H1 (cell line): ENCODE data around the gene SND1. TPM values are rescaled to one million over a fixed set of nuclear protein-coding genes. Genes with fewer than 3 reads are reported as not detected.

Experiments
- ATF3 ChIP-seq: IDR thresholded peaks from 2 replicates; pipeline ENCODE4 v1.6.1; 2011; ENCODE audit warnings: low read depth, mild to moderate bottlenecking, low read length; ENCODE audit not compliant: insufficient read depth
- CHD7 ChIP-seq: fragments of 300-600 bp; sonication (generic); IDR thresholded peaks from 2 replicates; pipeline ENCODE4 v1.7.1; 2012; ENCODE audit warnings: low read length, moderate library complexity, mild to moderate bottlenecking, inconsistent platforms; ENCODE audit not compliant: insufficient replicate concordance
- GABPA ChIP-seq: IDR thresholded peaks from 2 replicates; pipeline ENCODE4 v1.6.1; 2011; ENCODE audit warnings: mild to moderate bottlenecking, low read length, moderate library complexity, borderline replicate concordance; ENCODE audit not compliant: insufficient read depth
- KDM4A ChIP-seq: IDR thresholded peaks from one replicate; pipeline ENCODE4 v1.7.1; 2012; ENCODE audit warnings: low read depth, mild to moderate bottlenecking, moderate library complexity, low read length, inconsistent platforms; ENCODE audit not compliant: severe bottlenecking
- KDM5A ChIP-seq: fragments of 200-600 bp; IDR thresholded peaks from 2 replicates; pipeline ENCODE4 v1.7.1; 2012; ENCODE audit warnings: mild to moderate bottlenecking, low read length, inconsistent platforms, mixed read lengths
- SIX5 ChIP-seq: IDR thresholded peaks from 2 replicates; pipeline ENCODE4 v1.6.1; 2011; ENCODE audit warnings: mild to moderate bottlenecking, low read depth, low read length
- SP4 ChIP-seq: IDR thresholded peaks from 2 replicates; pipeline ENCODE4 v1.6.1; 2012; ENCODE audit warnings: low read length, inconsistent platforms
- SRF ChIP-seq: IDR thresholded peaks from 2 replicates; pipeline ENCODE4 v1.6.1; 2011; ENCODE audit warnings: mild to moderate bottlenecking, low read depth, low read length, moderate library complexity
- TAF7 ChIP-seq: optimal IDR thresholded peaks from 2 replicates; pipeline ENCODE3; 2011; ENCODE audit warnings: low read depth, mild to moderate bottlenecking, inconsistent platforms, low read length, moderate library complexity, borderline replicate concordance
- TCF12 ChIP-seq: IDR thresholded peaks from 2 replicates; pipeline ENCODE4 v1.6.1; 2011; ENCODE audit warnings: low read depth, mild to moderate bottlenecking, low read length
- polyA plus RNA-seq, 7 experiments: library from polyadenylated mRNA; depleted of rRNA in 3 of 7; stranded (reverse) in 5 of 7; unstranded in 2 of 7; fragments of >200 nt in 5 of 7; fragments of 200-250 nt in 2 of 7; gene quantifications; 1 replicate in 5 of 7; 2 replicates in 1 of 7; 4 replicates in 1 of 7; pipeline versions ENCODE4 v1.2.1 to v1.2.3, GENCODE V29; 2011 to 2013; ENCODE audit warnings: missing spikeins in 2 of 7, mixed read lengths in 2 of 7
- total RNA-seq: library from RNA; stranded (reverse); fragmentation: NEBNext Ultra II Directional; extraction: Animal tissue kit (Norgen Biotek cat#: 25700); gene quantifications from 2 replicates; pipeline ENCODE4 v1.2.1, GENCODE V29; 2021

SND1 gene
- total and polyA plus RNA-seq, 2 of the 8 experiments (the other 6 are each of a cell fraction or from before 2014, with no cell fraction given): 122 to 290 TPM

- no peak for TF ChIP-seq CHD7
- no peak for TF ChIP-seq SP4
- TF ChIP-seq KDM5A: no peak
- no peak for TF ChIP-seq ATF3
- TF ChIP-seq KDM4A: no peak
- TF ChIP-seq SIX5: no peak
- no peak for TF ChIP-seq TCF12
- TF ChIP-seq GABPA: no peak
- TF ChIP-seq TAF7: no peak
- no peak for TF ChIP-seq SRF
- TF ChIP-seq, all 59 proteins: peak for 0
These were observed 16.0 kb downstream of the SND1 start (continued) for GRCh38 chr7:127667759-127668530.
